Neural cell (in vitro differentiated cells): ENCODE results near the gene IGF1R. TPM values are rescaled to one million over a fixed set of nuclear protein-coding genes. Genes with fewer than 3 reads are reported as not detected.

Experiments
- H2AFZ ChIP-seq: fragments of 200-600, 300-800 bp; sonication (generic), shearing (Covaris generic); 2 replicates; pipeline ENCODE4 v1.6.0; 2014; ENCODE audit warnings: low read depth, mild to moderate bottlenecking, antibody characterized with exemption, low read length, moderate library complexity
- H3F3A ChIP-seq: fragments of 200-600 bp; shearing (Covaris generic); 2 replicates; pipeline ENCODE4 v1.6.1; 2016; ENCODE audit warnings: mild to moderate bottlenecking, moderate library complexity, mixed read lengths, antibody characterized with exemption, low read length; ENCODE audit not compliant: insufficient read depth, poor library complexity, severe bottlenecking
- H3K27ac ChIP-seq: fragments of 200-600, 300-800 bp; sonication (generic), shearing (Covaris generic); 2 replicates; pipeline ENCODE4 v1.5.1; 2014; ENCODE audit warnings: mild to moderate bottlenecking, low read length, moderate library complexity
- H3K27me3 ChIP-seq: fragments of 300-800, 200-600 bp; sonication (generic), shearing (Covaris generic); 2 replicates; pipeline ENCODE4 v1.6.0; 2014; ENCODE audit warnings: mild to moderate bottlenecking, low read depth, low read length, moderate library complexity; ENCODE audit not compliant: insufficient read depth
- H3K36me3 ChIP-seq: fragments of 300-800, 200-600 bp; sonication (generic), shearing (Covaris generic); 2 replicates; pipeline ENCODE4 v1.5.1; 2014; ENCODE audit warnings: mild to moderate bottlenecking, antibody characterized with exemption, low read length, moderate library complexity; ENCODE audit not compliant: insufficient read depth
- H3K4me2 ChIP-seq: fragments of 300-800, 200-600 bp; sonication (generic), shearing (Covaris generic); 2 replicates; pipeline ENCODE4 v1.6.0; 2014; ENCODE audit warnings: mild to moderate bottlenecking, low read length
- H3K4me3 ChIP-seq: fragments of 300-800, 200-600 bp; sonication (generic), shearing (Covaris generic); 2 replicates; pipeline ENCODE4 v1.5.1; 2014; ENCODE audit warnings: mild to moderate bottlenecking, low read length, moderate library complexity
- H3K79me2 ChIP-seq: fragments of 200-600 bp; shearing (Covaris generic); replicated peaks from 2 replicates; pipeline ENCODE4 v1.6.0; 2014; ENCODE audit warnings: mild to moderate bottlenecking, low read length, moderate library complexity; ENCODE audit not compliant: insufficient read depth
- H3K9ac ChIP-seq: fragments of 300-800, 200-600 bp; sonication (generic), shearing (Covaris generic); 2 replicates; pipeline ENCODE4 v1.6.1; 2016; ENCODE audit warnings: mild to moderate bottlenecking, low read length, mixed read lengths
- H3K9me2 ChIP-seq: fragments of 200-600 bp; shearing (Covaris generic); 2 replicates; pipeline ENCODE4 v1.6.1; 2016; ENCODE audit warnings: mild to moderate bottlenecking, low read length, mixed read lengths; ENCODE audit not compliant: insufficient read depth
- H3K9me3 ChIP-seq: fragments of 200-600, 300-800 bp; sonication (generic), shearing (Covaris generic); 2 replicates; pipeline ENCODE4 v1.6.1; 2016; ENCODE audit warnings: mild to moderate bottlenecking, mixed run types, low read length, moderate library complexity, mixed read lengths
- H4K20me1 ChIP-seq: fragments of 200-600 bp; shearing (Covaris generic); 2 replicates; pipeline ENCODE4 v1.6.1; 2016; ENCODE audit warnings: mild to moderate bottlenecking, mixed run types; ENCODE audit not compliant: insufficient read depth
- CTCF ChIP-seq: fragments of 450-650 bp; IDR thresholded peaks from 2 replicates; pipeline ENCODE4 v1.5.1; 2014; ENCODE audit warnings: antibody characterized with exemption, mild to moderate bottlenecking, moderate library complexity; ENCODE audit not compliant: poor library complexity, severe bottlenecking
- EP300 ChIP-seq: fragments of 450-650 bp; conservative IDR thresholded peaks from 2 replicates; pipeline ENCODE4 v1.6.1; 2014; ENCODE audit warnings: antibody characterized with exemption, mild to moderate bottlenecking, moderate library complexity; ENCODE audit not compliant: poor library complexity, severe bottlenecking
- EZH2 ChIP-seq: fragments of 200-600, 300-800 bp; shearing (Covaris generic), sonication (generic); IDR thresholded peaks from 2 replicates; pipeline ENCODE4 v1.6.1; 2014; ENCODE audit warnings: antibody characterized with exemption, low read length, borderline replicate concordance, mild to moderate bottlenecking; ENCODE audit not compliant: insufficient read depth, poor library complexity, severe bottlenecking
- MXI1 ChIP-seq: fragments of 450-650 bp; conservative IDR thresholded peaks from 2 replicates; pipeline ENCODE4 v1.6.1; 2014; ENCODE audit warnings: antibody characterized with exemption, mild to moderate bottlenecking; ENCODE audit not compliant: poor library complexity, severe bottlenecking
- POLR2AphosphoS5 ChIP-seq: IDR thresholded peaks from 2 replicates; pipeline ENCODE4 v1.6.1; 2012
- RAD21 ChIP-seq: fragments of 450-650 bp; conservative IDR thresholded peaks from 2 replicates; pipeline ENCODE4 v1.6.1; 2014; ENCODE audit warnings: antibody characterized with exemption, mild to moderate bottlenecking, moderate library complexity
- REST ChIP-seq: IDR thresholded peaks from 2 replicates; pipeline ENCODE4 v1.6.1; 2012; ENCODE audit warnings: borderline replicate concordance
- SMC3 ChIP-seq: fragments of 450-650 bp; conservative IDR thresholded peaks from 2 replicates; pipeline ENCODE4 v1.6.1; 2014; ENCODE audit warnings: antibody characterized with exemption, mild to moderate bottlenecking, moderate library complexity; ENCODE audit not compliant: poor library complexity
- TAF1 ChIP-seq: IDR thresholded peaks from 2 replicates; pipeline ENCODE4 v1.6.1; 2012; ENCODE audit warnings: low read depth
- polyA plus RNA-seq: library from polyadenylated mRNA; depleted of rRNA; stranded (reverse); fragments of >200 nt; gene quantifications from 2 replicates; pipeline ENCODE4 v1.2.3, GENCODE V29; 2014

Gene IGF1R
- polyA plus RNA-seq, 1 donor from 2014 or later: 10.9 TPM

- Histone ChIP-seq H3K9me2 (no peaks in the 10 kb centered on the region), H3K4me3 (no peak overlapping the region), H3K36me3 (peaks cover 9% of the 10 kb centered on the region), H3K27me3 (no peaks in the 10 kb centered on the region), H3F3A (no peaks in the 10 kb centered on the region), H3K9me3 (no peaks in the 10 kb centered on the region), H3K79me2 (no peaks in the 10 kb centered on the region), H3K4me2 (no peak overlapping the region), H2AFZ (no peak overlapping the region), H4K20me1 (no peaks in the 10 kb centered on the region), H3K27ac (no peak overlapping the region), H3K9ac (no peak overlapping the region)
- TF ChIP-seq EP300 (no peak), TAF1 (no peak), SMC3 (no peak), CTCF (no peak), MXI1 (no peak), RAD21 (no peak), POLR2AphosphoS5 (no peak)
Observed at GRCh38 chr15:98927996-98928395, 279.7 kb downstream of the IGF1R start.

GRCh38 chr15:98930576-98930975 is 282.2 kb downstream of the IGF1R start:
- no peak overlapping the region for H3K27ac ChIP-seq
- no peaks in the 10 kb centered on the region for H3K79me2 ChIP-seq
- no peak overlapping the region for H3K4me3 ChIP-seq
- H2AFZ ChIP-seq: no peak overlapping the region
- H3K27me3 ChIP-seq: no peaks in the 10 kb centered on the region
- H4K20me1 ChIP-seq: no peaks in the 10 kb centered on the region
- H3K4me2 ChIP-seq: no peak overlapping the region
- H3K9me2 ChIP-seq: no peaks in the 10 kb centered on the region
- no peaks in the 10 kb centered on the region for H3F3A ChIP-seq
- no peaks in the 10 kb centered on the region for H3K9me3 ChIP-seq
- no peak for TF ChIP-seq REST
- no peak for TF ChIP-seq SMC3
- TF ChIP-seq POLR2AphosphoS5: no peak
- TF ChIP-seq TAF1: no peak
- TF ChIP-seq CTCF: no peak
- no peak for TF ChIP-seq MXI1
- no peak for TF ChIP-seq EP300
- TF ChIP-seq RAD21: no peak
- no peak for TF ChIP-seq EZH2
- peaks cover 9% of the 10 kb centered on the region for H3K36me3 ChIP-seq
- H3K9ac ChIP-seq: no peak overlapping the region
